OCI-M2 (cell line): ENCODE measurements around the gene UBQLN2.
"Not testable (repeated sequence)": the region's sequence is repeated elsewhere in the genome, so short reads cannot be mapped to it uniquely, and the experiment has no call there.

Experiments used
- DNase-seq: peaks from one replicate; lab custom pipeline; 2025; ENCODE audit not compliant: unreplicated experiment; lab: John Stamatoyannopoulos, UW

UBQLN2 gene

GRCh38 chrX:56563231-56564161 is at the start of gene UBQLN2:
Gene UBQLN2, plus strand, starts transcription at chrX:56563627. Its CDS starts 247 bp downstream, at chrX:56563874.
- peak; percentile 21 for DNase-seq

DNA sequence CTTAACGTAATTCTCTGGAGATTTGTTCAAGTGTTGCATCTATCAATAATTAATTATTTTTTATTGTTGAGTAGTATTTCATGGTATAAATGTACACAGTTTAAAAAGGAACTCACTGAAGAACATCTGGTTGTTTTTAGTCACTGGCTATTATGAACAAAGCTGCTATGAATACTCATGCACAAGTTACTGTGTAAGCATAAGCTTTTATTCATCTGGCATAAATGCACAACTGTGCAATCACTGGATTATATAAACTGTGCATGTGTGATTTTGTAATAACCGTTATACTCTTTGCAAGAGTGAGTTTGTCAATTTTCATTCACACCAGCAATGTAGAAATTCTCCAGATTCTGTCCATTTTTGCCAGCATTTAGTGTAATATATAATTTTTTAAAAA is 43.8 kb upstream of the UBQLN2 start:
- no peak for DNase-seq

DNA sequence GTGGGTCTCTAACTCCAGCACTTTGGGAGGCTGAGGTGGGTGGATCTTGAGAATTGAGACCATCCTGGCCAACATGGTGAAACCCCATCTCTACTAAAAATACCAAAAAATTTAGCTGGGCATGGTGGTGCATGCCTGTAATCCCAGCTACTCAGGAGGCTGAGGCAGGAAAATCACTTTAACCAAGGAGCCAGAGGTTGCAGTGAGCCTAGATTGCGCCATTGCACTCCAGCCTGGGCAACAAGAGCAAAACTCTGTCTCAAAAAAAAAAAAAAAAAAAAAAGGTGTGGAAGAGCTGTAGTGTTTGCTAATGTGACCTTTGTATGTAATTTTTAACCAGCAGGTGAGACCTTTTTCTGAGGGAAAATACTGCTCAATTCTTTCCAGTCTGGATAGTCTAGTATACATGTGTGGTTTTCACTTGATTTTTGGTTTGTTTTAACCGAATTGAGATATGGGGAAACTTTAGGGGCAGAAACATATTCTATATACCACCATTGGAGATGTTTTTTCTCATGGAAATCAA is 33.9 kb upstream of the UBQLN2 start:
- DNase-seq = not testable (repeated sequence)

- DNase-seq = no peak
These were observed 33.4 kb upstream of the UBQLN2 start for GRCh38 chrX:56530011-56530410.

GRCh38 chrX:56550667-56551066 is 12.8 kb upstream of the UBQLN2 start:
- DNase-seq = no peak

- no peak for DNase-seq
These were observed 8.6 kb upstream of the UBQLN2 start for GRCh38 chrX:56554870-56555269.

- DNase-seq = no peak
These were observed 6.0 kb upstream of the UBQLN2 start for GRCh38 chrX:56557376-56557929.

- DNase-seq = no peak
These were observed 898 bp downstream of the UBQLN2 start for GRCh38 chrX:56564164-56564885.

DNA sequence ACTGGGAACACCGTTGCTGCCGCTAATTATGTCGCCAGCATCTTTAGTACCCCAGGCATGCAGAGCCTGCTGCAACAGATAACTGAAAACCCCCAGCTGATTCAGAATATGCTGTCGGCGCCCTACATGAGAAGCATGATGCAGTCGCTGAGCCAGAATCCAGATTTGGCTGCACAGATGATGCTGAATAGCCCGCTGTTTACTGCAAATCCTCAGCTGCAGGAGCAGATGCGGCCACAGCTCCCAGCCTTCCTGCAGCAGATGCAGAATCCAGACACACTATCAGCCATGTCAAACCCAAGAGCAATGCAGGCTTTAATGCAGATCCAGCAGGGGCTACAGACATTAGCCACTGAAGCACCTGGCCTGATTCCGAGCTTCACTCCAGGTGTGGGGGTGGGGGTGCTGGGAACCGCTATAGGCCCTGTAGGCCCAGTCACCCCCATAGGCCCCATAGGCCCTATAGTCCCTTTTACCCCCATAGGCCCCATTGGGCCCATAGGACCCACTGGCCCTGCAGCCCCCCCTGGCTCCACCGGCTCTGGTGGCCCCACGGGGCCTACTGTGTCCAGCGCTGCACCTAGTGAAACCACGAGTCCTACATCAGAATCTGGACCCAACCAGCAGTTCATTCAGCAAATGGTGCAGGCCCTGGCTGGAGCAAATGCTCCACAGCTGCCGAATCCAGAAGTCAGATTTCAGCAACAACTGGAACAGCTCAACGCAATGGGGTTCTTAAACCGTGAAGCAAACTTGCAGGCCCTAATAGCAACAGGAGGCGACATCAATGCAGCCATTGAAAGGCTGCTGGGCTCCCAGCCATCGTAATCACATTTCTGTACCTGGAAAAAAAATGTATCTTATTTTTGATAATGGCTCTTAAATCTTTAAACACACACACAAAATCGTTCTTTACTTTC is 1.8 kb downstream of the UBQLN2 start:
- DNase-seq = no peak

DNA sequence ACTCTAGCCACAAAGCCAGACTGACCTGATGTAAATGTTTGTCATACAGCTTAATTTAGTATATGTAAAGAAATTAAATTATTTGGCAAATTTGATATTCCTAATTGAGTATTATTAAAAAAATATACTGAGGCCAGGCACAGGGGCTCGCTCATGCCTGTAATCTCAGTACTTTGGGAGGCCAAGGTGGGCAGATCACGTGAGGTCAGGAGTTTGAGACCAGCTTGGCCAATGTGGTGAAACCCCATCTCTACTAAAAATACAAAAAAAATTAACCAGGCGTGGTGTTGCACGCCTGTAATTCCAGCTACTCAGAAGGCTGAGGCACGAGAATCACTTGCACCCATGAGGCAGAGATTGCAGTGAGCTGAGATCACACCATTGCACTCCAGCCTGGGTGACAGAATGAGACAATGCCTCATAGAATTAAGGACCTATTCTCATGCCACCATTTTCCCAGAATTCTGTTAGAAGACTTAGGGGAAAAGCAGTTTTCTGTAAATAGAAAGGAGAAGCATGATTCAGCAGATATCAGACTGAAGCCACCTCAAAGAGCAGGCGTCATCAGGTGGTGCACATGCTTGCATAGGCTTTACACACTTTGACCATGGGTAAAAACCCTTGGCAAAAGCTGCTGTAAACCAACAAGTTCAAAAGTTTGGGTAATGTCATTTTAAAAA is 6.1 kb downstream of the UBQLN2 start:
- no peak for DNase-seq

- no peak for DNase-seq
These were observed 9.5 kb downstream of the UBQLN2 start for GRCh38 chrX:56572975-56573374.

- DNase-seq = no peak
These were observed 11.4 kb downstream of the UBQLN2 start for GRCh38 chrX:56574861-56575260.

- no peak for DNase-seq
These were observed 13.3 kb downstream of the UBQLN2 start for GRCh38 chrX:56576721-56577120.

DNA sequence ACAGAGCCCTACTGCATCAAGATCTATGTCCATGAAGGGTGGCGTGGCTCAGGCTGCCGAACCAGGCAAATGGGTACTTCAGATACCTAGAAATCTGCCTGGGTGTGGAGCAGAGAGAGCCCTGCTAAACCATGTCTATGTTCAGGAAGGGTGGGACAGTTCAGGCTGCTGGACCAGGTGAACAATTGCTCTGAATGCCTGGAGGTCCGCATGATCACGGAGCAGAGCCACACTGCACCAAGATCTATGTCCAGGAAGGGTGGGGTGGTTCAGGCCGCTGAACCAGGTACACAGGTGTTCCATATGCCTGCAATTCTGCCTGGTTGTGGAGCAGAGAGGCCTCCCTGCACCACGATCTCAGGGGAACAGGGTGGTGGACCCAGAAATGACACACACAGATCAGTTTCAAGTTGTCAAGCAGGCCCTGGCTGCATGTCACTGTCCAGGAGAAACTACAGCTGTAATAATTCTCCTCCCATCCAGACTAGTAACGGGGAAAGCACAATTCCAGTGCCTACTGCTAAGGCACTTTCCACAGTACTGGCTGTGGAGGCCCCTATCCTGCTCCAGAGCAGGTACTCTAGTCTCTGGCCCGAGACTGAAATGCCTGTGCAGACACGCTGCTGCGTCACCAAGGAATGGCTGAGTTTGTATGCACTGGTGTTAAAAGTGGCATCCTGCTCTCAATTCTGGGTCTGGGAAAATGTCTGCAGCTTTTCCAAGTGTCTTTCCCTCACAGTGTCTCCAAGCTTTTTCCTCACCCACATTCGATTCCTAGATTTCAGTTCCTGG is 25.2 kb downstream of the UBQLN2 start:
- DNase-seq = no peak

- not testable (repeated sequence) for DNase-seq
These were observed 28.4 kb downstream of the UBQLN2 start for GRCh38 chrX:56591830-56592229.

- no peak for DNase-seq
These were observed 36.7 kb downstream of the UBQLN2 start for GRCh38 chrX:56600141-56600540.

GRCh38 chrX:56600987-56601386 is 37.6 kb downstream of the UBQLN2 start:
- no peak for DNase-seq

- DNase-seq = no peak
These were observed 51.9 kb downstream of the UBQLN2 start for GRCh38 chrX:56615282-56615681.
